ENCODE measurements around the gene PLLP. TPM values are rescaled to one million over a fixed set of nuclear protein-coding genes. Genes with fewer than 3 reads are reported as not detected.

Gene PLLP
- polyA plus RNA-seq, 1 donor from 2014 or later = not detected

GRCh38 chr16:57316390-57317017 is 32.0 kb upstream of the PLLP start:
- TF ChIP-seq MXI1 (conservative IDR thresholded peaks at IDR 0.05; ENCODE audit: poor library complexity, severe bottlenecking) (no peak), SMC3 (conservative IDR thresholded peaks at IDR 0.05; ENCODE audit: poor library complexity) (no peak), EP300 (conservative IDR thresholded peaks at IDR 0.05; ENCODE audit: poor library complexity, severe bottlenecking) (no peak), TAF1 (IDR thresholded peaks at IDR 0.05; ENCODE audit: low read depth) (no peak), EZH2 (IDR thresholded peaks at IDR 0.05; ENCODE audit: borderline replicate concordance, insufficient read depth, low read length, poor library complexity, severe bottlenecking) (no peak), RAD21 (conservative IDR thresholded peaks at IDR 0.05) (no peak), POLR2AphosphoS5 (IDR thresholded peaks at IDR 0.05) (no peak)
- TF ChIP-seq, protein P1, sequence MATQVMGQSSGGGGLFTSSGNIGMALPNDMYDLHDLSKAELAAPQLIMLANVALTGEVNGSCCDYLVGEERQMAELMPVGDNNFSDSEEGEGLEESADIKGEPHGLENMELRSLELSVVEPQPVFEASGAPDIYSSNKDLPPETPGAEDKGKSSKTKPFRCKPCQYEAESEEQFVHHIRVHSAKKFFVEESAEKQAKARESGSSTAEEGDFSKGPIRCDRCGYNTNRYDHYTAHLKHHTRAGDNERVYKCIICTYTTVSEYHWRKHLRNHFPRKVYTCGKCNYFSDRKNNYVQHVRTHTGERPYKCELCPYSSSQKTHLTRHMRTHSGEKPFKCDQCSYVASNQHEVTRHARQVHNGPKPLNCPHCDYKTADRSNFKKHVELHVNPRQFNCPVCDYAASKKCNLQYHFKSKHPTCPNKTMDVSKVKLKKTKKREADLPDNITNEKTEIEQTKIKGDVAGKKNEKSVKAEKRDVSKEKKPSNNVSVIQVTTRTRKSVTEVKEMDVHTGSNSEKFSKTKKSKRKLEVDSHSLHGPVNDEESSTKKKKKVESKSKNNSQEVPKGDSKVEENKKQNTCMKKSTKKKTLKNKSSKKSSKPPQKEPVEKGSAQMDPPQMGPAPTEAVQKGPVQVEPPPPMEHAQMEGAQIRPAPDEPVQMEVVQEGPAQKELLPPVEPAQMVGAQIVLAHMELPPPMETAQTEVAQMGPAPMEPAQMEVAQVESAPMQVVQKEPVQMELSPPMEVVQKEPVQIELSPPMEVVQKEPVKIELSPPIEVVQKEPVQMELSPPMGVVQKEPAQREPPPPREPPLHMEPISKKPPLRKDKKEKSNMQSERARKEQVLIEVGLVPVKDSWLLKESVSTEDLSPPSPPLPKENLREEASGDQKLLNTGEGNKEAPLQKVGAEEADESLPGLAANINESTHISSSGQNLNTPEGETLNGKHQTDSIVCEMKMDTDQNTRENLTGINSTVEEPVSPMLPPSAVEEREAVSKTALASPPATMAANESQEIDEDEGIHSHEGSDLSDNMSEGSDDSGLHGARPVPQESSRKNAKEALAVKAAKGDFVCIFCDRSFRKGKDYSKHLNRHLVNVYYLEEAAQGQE (IDR thresholded peaks at IDR 0.05; ENCODE audit: borderline replicate concordance) = no peak
- TF ChIP-seq, protein P2, sequence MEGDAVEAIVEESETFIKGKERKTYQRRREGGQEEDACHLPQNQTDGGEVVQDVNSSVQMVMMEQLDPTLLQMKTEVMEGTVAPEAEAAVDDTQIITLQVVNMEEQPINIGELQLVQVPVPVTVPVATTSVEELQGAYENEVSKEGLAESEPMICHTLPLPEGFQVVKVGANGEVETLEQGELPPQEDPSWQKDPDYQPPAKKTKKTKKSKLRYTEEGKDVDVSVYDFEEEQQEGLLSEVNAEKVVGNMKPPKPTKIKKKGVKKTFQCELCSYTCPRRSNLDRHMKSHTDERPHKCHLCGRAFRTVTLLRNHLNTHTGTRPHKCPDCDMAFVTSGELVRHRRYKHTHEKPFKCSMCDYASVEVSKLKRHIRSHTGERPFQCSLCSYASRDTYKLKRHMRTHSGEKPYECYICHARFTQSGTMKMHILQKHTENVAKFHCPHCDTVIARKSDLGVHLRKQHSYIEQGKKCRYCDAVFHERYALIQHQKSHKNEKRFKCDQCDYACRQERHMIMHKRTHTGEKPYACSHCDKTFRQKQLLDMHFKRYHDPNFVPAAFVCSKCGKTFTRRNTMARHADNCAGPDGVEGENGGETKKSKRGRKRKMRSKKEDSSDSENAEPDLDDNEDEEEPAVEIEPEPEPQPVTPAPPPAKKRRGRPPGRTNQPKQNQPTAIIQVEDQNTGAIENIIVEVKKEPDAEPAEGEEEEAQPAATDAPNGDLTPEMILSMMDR (IDR thresholded peaks at IDR 0.05; ENCODE audit: poor library complexity, severe bottlenecking) = no peak
- Histone ChIP-seq H2AFZ (ENCODE audit: low read depth, low read length) (no peak overlapping the region), H3K4me2 (ENCODE audit: low read length) (no peak overlapping the region), H3K79me2 (replicated peaks; ENCODE audit: insufficient read depth, low read length) (no peaks in the 10 kb centered on the region), H3K4me3 (ENCODE audit: low read length) (no peak overlapping the region), H3K27ac (ENCODE audit: low read length) (no peak overlapping the region), H3K36me3 (ENCODE audit: insufficient read depth, low read length) (no peaks in the 10 kb centered on the region), H3K27me3 (ENCODE audit: insufficient read depth, low read depth, low read length) (no peaks in the 10 kb centered on the region), H4K20me1 (ENCODE audit: insufficient read depth) (no peaks in the 10 kb centered on the region), H3K9me3 (ENCODE audit: low read length) (no peaks in the 10 kb centered on the region), H3K9ac (ENCODE audit: low read length) (no peak overlapping the region), H3K9me2 (ENCODE audit: insufficient read depth, low read length) (no peaks in the 10 kb centered on the region), H3F3A (ENCODE audit: insufficient read depth, low read length, poor library complexity, severe bottlenecking) (no peaks in the 10 kb centered on the region)

DNA sequence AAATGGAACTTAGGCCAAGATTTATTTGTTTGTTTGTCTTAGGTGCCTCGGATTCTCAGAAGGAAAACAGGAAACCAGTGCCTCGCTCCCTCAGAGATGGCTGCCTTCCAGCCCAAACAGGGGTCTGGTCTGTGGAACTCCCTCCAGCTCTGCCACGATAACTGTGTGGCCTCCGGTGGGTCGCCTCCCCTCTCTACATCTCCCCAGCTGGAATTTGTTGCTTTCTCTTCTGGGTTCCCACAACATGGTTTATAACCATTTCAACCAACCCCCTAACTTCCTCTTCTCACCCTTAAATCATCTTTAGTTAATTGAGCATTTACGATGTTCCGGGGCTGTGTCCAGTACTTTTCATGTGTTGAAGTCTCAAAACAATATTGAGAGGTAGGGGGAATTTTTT is 30.9 kb upstream of the PLLP start:
- no peaks in the 10 kb centered on the region for H4K20me1 ChIP-seq (ENCODE audit: insufficient read depth)
- no peaks in the 10 kb centered on the region for H3K36me3 ChIP-seq (ENCODE audit: insufficient read depth, low read length)
- no peaks in the 10 kb centered on the region for H3K9me2 ChIP-seq (ENCODE audit: insufficient read depth, low read length)
- TF ChIP-seq, protein P2 (IDR thresholded peaks at IDR 0.05; ENCODE audit: poor library complexity, severe bottlenecking) = no peak
- TF ChIP-seq EZH2 (IDR thresholded peaks at IDR 0.05; ENCODE audit: borderline replicate concordance, insufficient read depth, low read length, poor library complexity, severe bottlenecking) (no peak), MXI1 (conservative IDR thresholded peaks at IDR 0.05; ENCODE audit: poor library complexity, severe bottlenecking) (no peak), SMC3 (conservative IDR thresholded peaks at IDR 0.05; ENCODE audit: poor library complexity) (no peak), POLR2AphosphoS5 (IDR thresholded peaks at IDR 0.05) (no peak), TAF1 (IDR thresholded peaks at IDR 0.05; ENCODE audit: low read depth) (no peak), RAD21 (conservative IDR thresholded peaks at IDR 0.05) (no peak), EP300 (conservative IDR thresholded peaks at IDR 0.05; ENCODE audit: poor library complexity, severe bottlenecking) (no peak)
- TF ChIP-seq, protein P1 (IDR thresholded peaks at IDR 0.05; ENCODE audit: borderline replicate concordance) = no peak
- no peak overlapping the region for H2AFZ ChIP-seq (ENCODE audit: low read depth, low read length)
- no peak overlapping the region for H3K4me3 ChIP-seq (ENCODE audit: low read length)
- H3K27ac ChIP-seq (ENCODE audit: low read length) = no peak overlapping the region
- no peaks in the 10 kb centered on the region for H3K27me3 ChIP-seq (ENCODE audit: insufficient read depth, low read depth, low read length)
- no peak overlapping the region for H3K9ac ChIP-seq (ENCODE audit: low read length)
- H3K4me2 ChIP-seq (ENCODE audit: low read length) = no peak overlapping the region
- no peaks in the 10 kb centered on the region for H3K79me2 ChIP-seq (replicated peaks; ENCODE audit: insufficient read depth, low read length)
- H3K9me3 ChIP-seq (ENCODE audit: low read length) = no peaks in the 10 kb centered on the region
- no peaks in the 10 kb centered on the region for H3F3A ChIP-seq (ENCODE audit: insufficient read depth, low read length, poor library complexity, severe bottlenecking)

All from neural cell (in vitro differentiated cells).